H9 (cell line): ENCODE data around the gene DPH6. TPM values are rescaled to one million over a fixed set of nuclear protein-coding genes. Genes with fewer than 3 reads are reported as not detected.
A peak's percentile ranks its signal among the peaks of the same experiment; 100 is the strongest.

ENCODE experiments used
- DNase-seq: peaks from one replicate; pipeline ENCODE4 v3.0.0-alpha.2; 2017
- H2AFZ ChIP-seq: one replicate; pipeline ENCODE4 v1.6.1; 2013; ENCODE audit warnings: mild to moderate bottlenecking, low read length, control low read depth, moderate library complexity
- H2AK5ac ChIP-seq: 2 replicates; pipeline ENCODE4 v1.6.1; 2013; ENCODE audit warnings: low read length, control low read depth, mixed read lengths; ENCODE audit not compliant: insufficient read length
- H2BK120ac ChIP-seq: one replicate; pipeline ENCODE4 v1.6.1; 2013; ENCODE audit warnings: low read depth, mild to moderate bottlenecking, low read length, control low read depth, inconsistent platforms; ENCODE audit not compliant: poor library complexity, severe bottlenecking
- H2BK12ac ChIP-seq: 2 replicates; pipeline ENCODE4 v1.6.1; 2013; ENCODE audit warnings: low read length, control low read depth, mixed read lengths, low read depth; ENCODE audit not compliant: insufficient read length
- H2BK15ac ChIP-seq: 2 replicates; pipeline ENCODE4 v1.6.1; 2013; ENCODE audit warnings: low read depth, low read length, control low read depth
- H2BK20ac ChIP-seq: one replicate; pipeline ENCODE4 v1.6.1; 2013; ENCODE audit warnings: low read depth, mild to moderate bottlenecking, low read length, control low read depth, inconsistent platforms; ENCODE audit not compliant: poor library complexity, severe bottlenecking
- H2BK5ac ChIP-seq: 2 replicates; pipeline ENCODE4 v1.6.1; 2013; ENCODE audit warnings: low read length, control low read depth, mixed read lengths; ENCODE audit not compliant: insufficient read length
- H3K14ac ChIP-seq: 2 replicates; pipeline ENCODE4 v1.6.1; 2013; ENCODE audit warnings: low read length, control low read depth; ENCODE audit not compliant: insufficient read depth
- H3K18ac ChIP-seq: 2 replicates; pipeline ENCODE4 v1.6.1; 2013; ENCODE audit warnings: low read depth, mild to moderate bottlenecking, mixed read lengths, low read length, control low read depth; ENCODE audit not compliant: insufficient read length
- H3K23ac ChIP-seq: 2 replicates; pipeline ENCODE4 v1.6.1; 2013; ENCODE audit warnings: low read length, control low read depth, mixed read lengths, low read depth; ENCODE audit not compliant: insufficient read length
- H3K23me2 ChIP-seq: 2 replicates; pipeline ENCODE4 v1.6.1; 2013; ENCODE audit warnings: low read depth, mild to moderate bottlenecking, mixed read lengths, low read length, control low read depth; ENCODE audit not compliant: insufficient read length, poor library complexity, severe bottlenecking
- H3K27ac ChIP-seq: 2 replicates; pipeline ENCODE4 v1.5.1; 2013; ENCODE audit warnings: low read length, control low read depth, mixed read lengths, low read depth; ENCODE audit not compliant: insufficient read length
- H3K27me3 ChIP-seq: 2 replicates; pipeline ENCODE4 v1.6.1; 2013; ENCODE audit warnings: low read length, control low read depth, inconsistent platforms; ENCODE audit not compliant: insufficient read depth
- H3K4ac ChIP-seq: 2 replicates; pipeline ENCODE4 v1.6.1; 2013; ENCODE audit warnings: low read depth, mild to moderate bottlenecking, control low read depth, inconsistent platforms, low read length, moderate library complexity
- H3K4me1 ChIP-seq: 2 replicates; pipeline ENCODE4 v1.6.1; 2013; ENCODE audit warnings: low read length, control low read depth, inconsistent platforms; ENCODE audit not compliant: insufficient read depth
- H3K4me2 ChIP-seq: 2 replicates; pipeline ENCODE4 v1.6.1; 2013; ENCODE audit warnings: low read length, control low read depth, mixed read lengths; ENCODE audit not compliant: insufficient read length, insufficient read depth
- H3K56ac ChIP-seq: 2 replicates; pipeline ENCODE4 v1.6.1; 2013; ENCODE audit warnings: low read depth, mild to moderate bottlenecking, mixed read lengths, low read length, control low read depth; ENCODE audit not compliant: insufficient read length
- H3K79me1 ChIP-seq: 2 replicates; pipeline ENCODE4 v1.6.1; 2013; ENCODE audit warnings: low read depth, mild to moderate bottlenecking, moderate library complexity, low read length, control low read depth, inconsistent platforms; ENCODE audit not compliant: insufficient read depth, poor library complexity, severe bottlenecking
- H3K79me2 ChIP-seq: 2 replicates; pipeline ENCODE4 v1.6.1; 2013; ENCODE audit warnings: low read length, control low read depth, inconsistent platforms; ENCODE audit not compliant: insufficient read depth
- H3K9ac ChIP-seq: 2 replicates; pipeline ENCODE4 v1.6.1; 2013; ENCODE audit warnings: low read length, control low read depth, mixed read lengths; ENCODE audit not compliant: insufficient read length; ENCODE audit errors: extremely low read depth
- H3K9me3 ChIP-seq: one replicate; pipeline ENCODE4 v1.6.1; 2013; ENCODE audit warnings: low read depth, low read length, inconsistent platforms; ENCODE audit not compliant: control insufficient read depth
- H3T11ph ChIP-seq: one replicate; pipeline ENCODE4 v1.6.1; 2013; ENCODE audit warnings: mild to moderate bottlenecking, low read length, control low read depth, inconsistent platforms
- H4K20me1 ChIP-seq: one replicate; pipeline ENCODE4 v1.6.1; 2013; ENCODE audit not compliant: control insufficient read depth, insufficient read length, insufficient read depth
- H4K5ac ChIP-seq: 2 replicates; pipeline ENCODE4 v1.6.1; 2013; ENCODE audit warnings: low read depth, mild to moderate bottlenecking, mixed read lengths, low read length, control low read depth; ENCODE audit not compliant: insufficient read length
- H4K8ac ChIP-seq: replicated peaks from 2 replicates; pipeline ENCODE4 v1.6.1; 2013; ENCODE audit warnings: low read length, control low read depth, mixed read lengths, low read depth; ENCODE audit not compliant: insufficient read length
- H4K91ac ChIP-seq: 2 replicates; pipeline ENCODE4 v1.6.1; 2013; ENCODE audit warnings: low read depth, mild to moderate bottlenecking, moderate library complexity, mixed read lengths, low read length, control low read depth; ENCODE audit not compliant: insufficient read length
- H3K27ac Mint-ChIP-seq, 3 experiments: 2 replicates in 2 of 3; 3 replicates in 1 of 3; pipeline ENCODE4 v1.8.0; 2020 to 2021; ENCODE audit warnings: mixed read lengths in 3 of 3, mild to moderate bottlenecking in 1 of 3, moderate library complexity in 1 of 3
- H3K27me3 Mint-ChIP-seq: 2 replicates; pipeline ENCODE4 v1.8.0; 2021; ENCODE audit warnings: low read depth, mild to moderate bottlenecking, moderate library complexity, mixed read lengths
- H3K36me3 Mint-ChIP-seq, 3 experiments: 2 replicates in 2 of 3; 3 replicates in 1 of 3; pipeline ENCODE4 v1.8.0; 2020 to 2021; ENCODE audit warnings: low read depth in 3 of 3, mixed read lengths in 3 of 3; ENCODE audit not compliant: insufficient read depth in 1 of 3
- H3K4me1 Mint-ChIP-seq, 2 experiments: 2 replicates each; pipeline ENCODE4 v1.8.0; 2020; ENCODE audit warnings: mixed read lengths in 2 of 2
- H3K4me3 Mint-ChIP-seq, 2 experiments: 2 replicates in 1 of 2; 3 replicates in 1 of 2; pipeline ENCODE4 v1.8.0; 2020 to 2021; ENCODE audit warnings: mild to moderate bottlenecking in 2 of 2, mixed read lengths in 2 of 2, moderate library complexity in 1 of 2
- H3K9me3 Mint-ChIP-seq, 2 experiments: 2 replicates in 1 of 2; 3 replicates in 1 of 2; pipeline ENCODE4 v1.8.0; 2020; ENCODE audit warnings: mild to moderate bottlenecking in 2 of 2, mixed read lengths in 2 of 2, moderate library complexity in 1 of 2
- CTCF ChIP-seq: fragments of 200-600 bp; sonication (generic); conservative IDR thresholded peaks from 3 replicates; pipeline ENCODE4 v1.8.0; 2021; ENCODE audit warnings: antibody characterized with exemption, mild to moderate bottlenecking
- WGBS: extraction: QIAGEN DNeasy Blood & Tissue Kit; methylation state at CpG from one replicate; pipeline ENCODE4 v1.1.7; 2013; ENCODE audit warnings: missing lambda C conversion rate, low lambda C conversion rate, mixed read lengths; ENCODE audit not compliant: insufficient read length; ENCODE audit errors: extremely low coverage; 5-methylcytosine and 5-hydroxymethylcytosine counted together
- total RNA-seq: library from RNA; stranded (reverse); gene quantifications from 2 replicates; pipeline ENCODE4 v1.2.1, GENCODE V29; 2021

DPH6 gene
- total RNA-seq, 1 experiment from 2014 or later = 42.0 TPM

- Histone ChIP-seq H3K4ac (no peak overlapping the region), H3K9ac (no peak overlapping the region), H3K4me2 (no peak overlapping the region), H2BK12ac (no peak overlapping the region), H3K79me2 (no peaks in the 10 kb centered on the region), H4K5ac (no peak overlapping the region), H3K23ac (no peak overlapping the region), H2BK20ac (no peak overlapping the region), H3K18ac (no peak overlapping the region), H2BK15ac (no peak overlapping the region), H3K14ac (no peak overlapping the region), H4K20me1 (no peaks in the 10 kb centered on the region), H3K9me3 (no peaks in the 10 kb centered on the region), H3T11ph (no peak overlapping the region), H3K4me1 (peaks cover 4% of the 10 kb centered on the region; the same call in 1 of the 2 replicates), H2AFZ (no peak overlapping the region), H2BK120ac (no peak overlapping the region), H3K27me3 (no peaks in the 10 kb centered on the region), H4K91ac (no peak overlapping the region), H4K8ac (no peak overlapping the region), H3K27ac (no peak overlapping the region), H2BK5ac (no peak overlapping the region), H2AK5ac (no peak overlapping the region), H3K79me1 (no peaks in the 10 kb centered on the region), H3K56ac (no peak overlapping the region), H3K23me2 (no peaks in the 10 kb centered on the region)
- TF ChIP-seq CTCF = no peak
- H3K4me3 Mint-ChIP-seq = no peak overlapping the region
- H3K27ac Mint-ChIP-seq = peak overlapping the region in 2 of 3 experiments; percentile 25 to 44; a peak in 2 of 7 replicates
- no peak for DNase-seq
- peaks cover 22 to 28% of the 10 kb centered on the region in 2 experiments for H3K4me1 Mint-ChIP-seq
- WGBS = no CpG with 5 or more reads among the region's 1 CpG
- H3K9me3 Mint-ChIP-seq = no peaks in the 10 kb centered on the region
- 0 out of 7 replicates have a peak, but pooled peaks cover 0 to 2% (median 0%) of the 10 kb centered on the region in 3 experiments for H3K36me3 Mint-ChIP-seq
- no peaks in the 10 kb centered on the region for H3K27me3 Mint-ChIP-seq
These were observed 26.9 kb downstream of the DPH6 start for GRCh38 chr15:35519052-35519451.
